Stimulated activated CD8-positive, alpha-beta memory T cell treated with anti-CD3 and anti-CD28 coated beads, Interleukin-12 subunit alpha, Interleukin-12 subunit beta, amount 100 ng/mL, for 24 hours (primary cell): ENCODE data around the gene TMCC3.
"Not testable (repeated sequence)": the region's sequence is repeated elsewhere in the genome, so short reads cannot be mapped to it uniquely, and the experiment has no call there.

Experiments
- DNase-seq: peaks from one replicate; pipeline ENCODE4 v3.0.0-alpha.2; 2020; ENCODE audit errors: extremely low read depth

Gene TMCC3

GRCh38 chr12:94636462-94637085, 13.8 kb downstream of the TMCC3 start:
- no peak for DNase-seq

GRCh38 chr12:94634717-94635116, 15.6 kb downstream of the TMCC3 start:
- DNase-seq, result no peak

- no peak for DNase-seq
These were observed 17.0 kb downstream of the TMCC3 start for GRCh38 chr12:94633401-94633800.

- DNase-seq, result no peak
These were observed 19.3 kb downstream of the TMCC3 start for GRCh38 chr12:94631058-94631457.

GRCh38 chr12:94628819-94629472, 21.4 kb downstream of the TMCC3 start:
- no peak for DNase-seq

- DNase-seq, result no peak
These were observed 22.0 kb downstream of the TMCC3 start for GRCh38 chr12:94628369-94628768.

GRCh38 chr12:94625531-94625930, 24.8 kb downstream of the TMCC3 start:
- DNase-seq, result no peak

- no peak for DNase-seq
These were observed 27.0 kb downstream of the TMCC3 start for GRCh38 chr12:94623161-94623920.

- no peak for DNase-seq
These were observed 27.9 kb downstream of the TMCC3 start for GRCh38 chr12:94622475-94622874.

- no peak for DNase-seq
These were observed 28.5 kb downstream of the TMCC3 start for GRCh38 chr12:94621662-94622359.

- DNase-seq, result no peak
These were observed 29.7 kb downstream of the TMCC3 start for GRCh38 chr12:94620621-94621020.

GRCh38 chr12:94618995-94619695, 31.2 kb downstream of the TMCC3 start:
- no peak for DNase-seq

GRCh38 chr12:94617101-94617500, 33.3 kb downstream of the TMCC3 start:
- no peak for DNase-seq

- no peak for DNase-seq
These were observed 34.1 kb downstream of the TMCC3 start for GRCh38 chr12:94616203-94616729.

GRCh38 chr12:94615260-94616181, 34.8 kb downstream of the TMCC3 start:
- DNase-seq, result no peak

GRCh38 chr12:94614288-94614721, 36.1 kb downstream of the TMCC3 start:
- no peak for DNase-seq

GRCh38 chr12:94609917-94610443, 40.4 kb downstream of the TMCC3 start:
- DNase-seq, result no peak

- not testable (repeated sequence) for DNase-seq
These were observed 43.5 kb downstream of the TMCC3 start for GRCh38 chr12:94606810-94607209.

- no peak for DNase-seq
These were observed 46.0 kb downstream of the TMCC3 start for GRCh38 chr12:94604366-94604698.
